Breast epithelium (tissue), 4 donors: ENCODE results near the gene PRKAG1. TPM values are rescaled to one million over a fixed set of nuclear protein-coding genes. Genes with fewer than 3 reads are reported as not detected.

Source experiments
- DNase-seq, 2 donors: peaks; one replicate each; pipeline ENCODE4 v3.0.0-alpha.2; 2019; ENCODE audit warnings: low spot score in 2 of 2
- H3K27ac ChIP-seq, 2 donors: fragments of 200-600 bp; sonication (generic) in 1 of 2; one replicate each; pipeline ENCODE4 v1.5.1; 2016 to 2019; ENCODE audit warnings: mild to moderate bottlenecking in 1 of 2
- H3K27me3 ChIP-seq, 2 donors: fragments of 200-600 bp; sonication (generic) in 1 of 2; one replicate each; pipeline versions ENCODE4 v1.5.1 to v1.6.0; 2017 to 2019; ENCODE audit warnings: control low read depth in 1 of 2, mild to moderate bottlenecking in 1 of 2
- H3K36me3 ChIP-seq: fragments of 200-600 bp; one replicate; pipeline ENCODE4 v1.5.1; 2019
- H3K4me1 ChIP-seq, 2 donors: fragments of 200-600 bp; sonication (generic); one replicate each; pipeline ENCODE4 v1.5.1; 2016 to 2019; ENCODE audit warnings: control low read depth in 1 of 2
- H3K4me3 ChIP-seq, 3 donors: fragments of 200-600 bp; sonication (generic); 1 replicate in 2 of 3; 2 replicates in 1 of 3; pipeline ENCODE4 v1.5.1; 2016 to 2019; ENCODE audit warnings: mild to moderate bottlenecking in 3 of 3, moderate library complexity in 2 of 3
- H3K9me3 ChIP-seq, 2 donors: fragments of 200-600 bp; sonication (generic) in 1 of 2; one replicate each; pipeline ENCODE4 v1.5.1; 2016 to 2019; ENCODE audit warnings: control low read depth in 1 of 2
- CTCF ChIP-seq, 3 donors: fragments of 450-650 bp; IDR thresholded peaks; one replicate each; pipeline ENCODE4 v1.5.1; 2016 to 2017; ENCODE audit warnings: antibody characterized with exemption in 3 of 3, mild to moderate bottlenecking in 3 of 3, moderate library complexity in 3 of 3
- POLR2A ChIP-seq: fragments of 450-650 bp; IDR thresholded peaks from one replicate; pipeline ENCODE4 v1.6.1; 2016; ENCODE audit warnings: antibody characterized with exemption, mild to moderate bottlenecking, moderate library complexity
- POLR2AphosphoS5 ChIP-seq, 3 donors: sonication (generic); formaldehyde crosslinking; IDR thresholded peaks; one replicate each; pipeline ENCODE4 v1.6.1; 2017; ENCODE audit warnings: antibody characterized with exemption in 3 of 3
- intact Hi-C: fragments of 100-400 bp; cut with DNase I; formaldehyde crosslinking; loops from one replicate; pipeline ENCODE4 v1.15.1; 2023; ENCODE audit warnings: low total_unique reads
- total RNA-seq, 3 donors: library from RNA; depleted of rRNA; stranded (reverse); fragments of >200 nt; gene quantifications; one replicate each; pipeline ENCODE4 v1.1.0, GENCODE V29; 2016

The PRKAG1 gene
- total RNA-seq, 3 donors from 2014 or later: 50.5 to 84.3 (median 54.0) TPM

GRCh38 chr12:49038291-49038955, 19.8 kb upstream of the PRKAG1 start:
- no peak for DNase-seq

GRCh38 chr12:49037947-49038237, 19.3 kb upstream of the PRKAG1 start:
- H3K27ac ChIP-seq: no peak overlapping the region
- peaks cover 14% of the 10 kb centered on the region for H3K36me3 ChIP-seq
- H3K27me3 ChIP-seq: no peaks in the 10 kb centered on the region
- no peak overlapping the region for H3K4me3 ChIP-seq
- H3K9me3 ChIP-seq: no peaks in the 10 kb centered on the region
- intact Hi-C loops: no loop called here
- TF ChIP-seq CTCF (IDR thresholded peaks at IDR 0.05) (no peak), POLR2AphosphoS5 (IDR thresholded peaks at IDR 0.05) (no peak), POLR2A (no peak)
- DNase-seq: no peak
- H3K4me1 ChIP-seq: no peaks in the 10 kb centered on the region

More at GRCh38 chr12:49038291-49038955, 19.8 kb upstream of the PRKAG1 start:
- H3K27me3 ChIP-seq: no peaks in the 10 kb centered on the region
- H3K4me3 ChIP-seq: no peak overlapping the region
- no peaks in the 10 kb centered on the region for H3K9me3 ChIP-seq
- no peak overlapping the region for H3K27ac ChIP-seq
- H3K36me3 ChIP-seq: peaks cover 10% of the 10 kb centered on the region
- no peaks in the 10 kb centered on the region for H3K4me1 ChIP-seq
- intact Hi-C loops: no loop called here
- TF ChIP-seq CTCF (IDR thresholded peaks at IDR 0.05) (no peak), POLR2AphosphoS5 (IDR thresholded peaks at IDR 0.05) (no peak), POLR2A (no peak)

- H3K4me1 ChIP-seq: no peaks in the 10 kb centered on the region
- no peak overlapping the region for H3K27ac ChIP-seq
- no peak overlapping the region for H3K4me3 ChIP-seq
- peaks cover 14% of the 10 kb centered on the region for H3K36me3 ChIP-seq
- H3K9me3 ChIP-seq: no peaks in the 10 kb centered on the region
- no peak for TF ChIP-seq POLR2AphosphoS5 (IDR thresholded peaks at IDR 0.05)
- TF ChIP-seq CTCF (IDR thresholded peaks at IDR 0.05): no peak
- TF ChIP-seq POLR2A: no peak
- DNase-seq: no peak
- intact Hi-C loops: no loop called here
- no peaks in the 10 kb centered on the region for H3K27me3 ChIP-seq
Measured at GRCh38 chr12:49037111-49037946, 18.8 kb upstream of the PRKAG1 start.

GRCh38 chr12:49036029-49036428, 17.5 kb upstream of the PRKAG1 start:
- Histone ChIP-seq H3K36me3 (peaks cover 9% of the 10 kb centered on the region), H3K4me3 (no peak overlapping the region), H3K4me1 (no peaks in the 10 kb centered on the region), H3K27ac (no peak overlapping the region), H3K9me3 (no peaks in the 10 kb centered on the region), H3K27me3 (no peaks in the 10 kb centered on the region)
- DNase-seq: no peak
- no peak for TF ChIP-seq POLR2AphosphoS5 (IDR thresholded peaks at IDR 0.05)
- TF ChIP-seq CTCF (IDR thresholded peaks at IDR 0.05): no peak
- TF ChIP-seq POLR2A: no peak
- intact Hi-C loops: no loop called here

GRCh38 chr12:49034286-49034622, 15.7 kb upstream of the PRKAG1 start:
- TF ChIP-seq CTCF (IDR thresholded peaks at IDR 0.05) (no peak), POLR2AphosphoS5 (IDR thresholded peaks at IDR 0.05) (no peak), POLR2A (no peak)
- Histone ChIP-seq H3K27me3 (no peaks in the 10 kb centered on the region), H3K4me3 (no peak overlapping the region), H3K4me1 (no peaks in the 10 kb centered on the region), H3K27ac (no peak overlapping the region), H3K36me3 (peaks cover 6% of the 10 kb centered on the region), H3K9me3 (no peaks in the 10 kb centered on the region)
- no peak for DNase-seq
- intact Hi-C loops: no loop called here
